Epidermal melanocyte (primary cell): ENCODE data around the gene CFAP43.

Source experiments
- DNase-seq: peaks from one replicate; pipeline ENCODE4 v3.0.0; 2011; ENCODE audit warnings: low spot score; ENCODE audit not compliant: insufficient read length

CFAP43 gene

GRCh38 chr10:104142081-104142480 lies 90.1 kb downstream of the CFAP43 start:
- DNase-seq = no peak

GRCh38 chr10:104139221-104139620 lies 92.9 kb downstream of the CFAP43 start:
- no peak for DNase-seq

GRCh38 chr10:104138131-104138530 lies 94.0 kb downstream of the CFAP43 start:
- DNase-seq = no peak

- no peak for DNase-seq
Observed at GRCh38 chr10:104130041-104130440, 102.1 kb downstream of the CFAP43 start.

- DNase-seq = no peak
Observed at GRCh38 chr10:104128214-104128613, 104.0 kb downstream of the CFAP43 start.

- DNase-seq = no peak
Observed at GRCh38 chr10:104127411-104127810, 104.8 kb downstream of the CFAP43 start.

- DNase-seq = no peak
Observed at GRCh38 chr10:104123397-104123796, 108.8 kb downstream of the CFAP43 start.

- no peak for DNase-seq
Observed at GRCh38 chr10:104122225-104123107, 109.7 kb downstream of the CFAP43 start.

GRCh38 chr10:104121485-104122224 lies 110.5 kb downstream of the CFAP43 start, which contains the start of gene SFR1:
TSS of gene SFR1 (plus strand) at chr10:104122171. CDS start at chr10:104122184, 13 bp downstream.
- DNase-seq = peak; percentile 84

GRCh38 chr10:104120903-104121484 lies 111.2 kb downstream of the CFAP43 start:
- peak; percentile 50 for DNase-seq

- no peak for DNase-seq
Observed at GRCh38 chr10:104120512-104120902, 111.7 kb downstream of the CFAP43 start.

GRCh38 chr10:104119996-104120395 lies 112.2 kb downstream of the CFAP43 start:
- DNase-seq = no peak

- no peak for DNase-seq
Observed at GRCh38 chr10:104117839-104118323, 114.3 kb downstream of the CFAP43 start.

GRCh38 chr10:104113376-104113956 lies 118.7 kb downstream of the CFAP43 start:
- DNase-seq = no peak

GRCh38 chr10:104109908-104110662 lies 122.1 kb downstream of the CFAP43 start:
- no peak for DNase-seq

- no peak for DNase-seq
Observed at GRCh38 chr10:104104926-104105325, 127.2 kb downstream of the CFAP43 start.

GRCh38 chr10:104104418-104104817 lies 127.7 kb downstream of the CFAP43 start:
- DNase-seq = no peak

- no peak for DNase-seq
Observed at GRCh38 chr10:104103956-104104355, 128.2 kb downstream of the CFAP43 start.

- no peak for DNase-seq
Observed at GRCh38 chr10:104101902-104102301, 130.3 kb downstream of the CFAP43 start.

- no peak for DNase-seq
Observed at GRCh38 chr10:104100795-104101194, 131.4 kb downstream of the CFAP43 start.

GRCh38 chr10:104099941-104100340 lies 132.2 kb downstream of the CFAP43 start:
- no peak for DNase-seq
